HepG2 (cell line): ENCODE results near the gene MAP2K2. TPM values are rescaled to one million over a fixed set of nuclear protein-coding genes. Genes with fewer than 3 reads are reported as not detected.

Experiments used
- ATAC-seq: fragments of 200-7000 bp; cut with Tn5 transposase; 3 replicates; pipeline ENCODE4 v1.9.1; 2020; ENCODE audit warnings: mild to moderate bottlenecking, moderate library complexity
- BruUV-seq: library from RNA; stranded (reverse); fragments of 400-500 nt; replicated peaks from 2 replicates; lab custom pipeline; 2021; lab: Mats Ljungman, UMichigan
- CTCF ChIA-PET: fragments of 300-600 bp; formaldehyde crosslinking; extraction: SDS; loops from one replicate; lab custom pipeline; 2021; ENCODE audit warnings: low total read pairs, inconsistent platforms, low intra/inter-chr PET ratio; lab: Yijun Ruan, JAX
- POLR2A ChIA-PET: fragments of 350-600 bp; sonication (Branson Sonifier 250); formaldehyde crosslinking; loops from one replicate; lab custom pipeline; 2020; ENCODE audit warnings: antibody characterized with exemption, inconsistent platforms; lab: Yijun Ruan, JAX
- DNase-seq: peaks from one replicate; pipeline ENCODE4 v3.0.0-alpha.2; 2015; ENCODE audit warnings: low spot score
- FAIRE-seq: peaks from 3 replicates; lab custom pipeline; 2011; peaks lifted over from hg19 to GRCh38; lab: Jason Lieb, UNC
- H2AFZ ChIP-seq: one replicate; pipeline ENCODE4 v1.6.1; 2011; ENCODE audit warnings: low read length, inconsistent platforms
- H3K27ac ChIP-seq: fragments of 300-600 bp; 3 replicates; pipeline ENCODE4 v1.8.0; 2011; ENCODE audit warnings: mixed run types, mild to moderate bottlenecking, mixed read lengths, low read length, inconsistent platforms; ENCODE audit not compliant: insufficient read depth; ENCODE audit errors: extremely low read length
- H3K27me3 ChIP-seq, 2 experiments: fragments of 200-600 bp in 1 of 2; 2 replicates in 1 of 2; 3 replicates in 1 of 2; pipeline versions ENCODE4 v1.6.0 to v1.8.0; 2011; ENCODE audit warnings: low read length in 2 of 2, mild to moderate bottlenecking in 2 of 2, moderate library complexity in 2 of 2, inconsistent platforms in 1 of 2; ENCODE audit not compliant: insufficient read depth in 2 of 2, control insufficient read depth in 1 of 2
- H3K36me3 ChIP-seq, 2 experiments: fragments of 200-600 bp in 1 of 2; replicated peaks in 1 of 2; 2 replicates in 1 of 2; 3 replicates in 1 of 2; pipeline versions ENCODE4 v1.5.1 to v1.8.0; 2011; ENCODE audit warnings: low read length in 2 of 2, inconsistent platforms in 1 of 2; ENCODE audit not compliant: insufficient read depth in 2 of 2, control insufficient read depth in 1 of 2
- H3K4me1 ChIP-seq: 2 replicates; pipeline ENCODE4 v1.5.1; 2012; ENCODE audit warnings: low read length, inconsistent platforms; ENCODE audit not compliant: insufficient read depth
- H3K4me2 ChIP-seq: 2 replicates; pipeline ENCODE4 v1.6.0; 2011; ENCODE audit warnings: low read depth, low read length, inconsistent platforms
- H3K4me3 ChIP-seq, 3 experiments: fragments of 200-600 bp in 1 of 3; sonication (generic), shearing (Covaris generic) in 1 of 3; replicated peaks in 1 of 3; 2 replicates each; pipeline ENCODE4 v1.5.1; 2011 to 2016; ENCODE audit warnings: low read length in 3 of 3, inconsistent platforms in 2 of 3, low read depth in 2 of 3, mild to moderate bottlenecking in 2 of 3, control low read depth in 1 of 3, mixed read lengths in 1 of 3; ENCODE audit not compliant: insufficient read depth in 1 of 3
- H3K79me2 ChIP-seq: one replicate; pipeline ENCODE4 v1.6.1; 2011; ENCODE audit warnings: low read length, inconsistent platforms; ENCODE audit not compliant: insufficient read depth
- H3K9ac ChIP-seq: 2 replicates; pipeline ENCODE4 v1.6.0; 2011; ENCODE audit warnings: mild to moderate bottlenecking, low read depth, low read length, inconsistent platforms; ENCODE audit not compliant: insufficient read depth
- H3K9me3 ChIP-seq: 2 replicates; pipeline ENCODE4 v1.5.1; 2012; ENCODE audit warnings: mild to moderate bottlenecking, low read length
- H4K20me1 ChIP-seq: 2 replicates; pipeline ENCODE4 v1.6.0; 2011; ENCODE audit warnings: inconsistent platforms, mild to moderate bottlenecking, low read length, moderate library complexity; ENCODE audit not compliant: insufficient read depth
- FOSL1 ChIP-seq: sonication (generic); formaldehyde crosslinking; IDR thresholded peaks from 2 replicates; pipeline ENCODE4 v1.9.0; 2021; ENCODE audit warnings: missing genetic modification reagents, borderline replicate concordance
- HNF4A ChIP-seq: sonication (generic); formaldehyde crosslinking; IDR thresholded peaks from 2 replicates; pipeline ENCODE4 v1.4.0; 2020; ENCODE audit warnings: missing genetic modification reagents
- MBNL3 ChIP-seq: fragments of 250-450 bp; sonication (Bioruptor Pico); conservative IDR thresholded peaks from 2 replicates; pipeline ENCODE4 v1.8.0; 2022; ENCODE audit warnings: mild to moderate bottlenecking, inconsistent platforms
- MED1 ChIP-seq: sonication (generic); formaldehyde crosslinking; IDR thresholded peaks from 2 replicates; pipeline ENCODE4 v1.4.0; 2020; ENCODE audit warnings: missing genetic modification reagents
- SAP130 ChIP-seq: IDR thresholded peaks from 2 replicates; pipeline ENCODE4 v1.6.1; 2016; ENCODE audit warnings: low read depth
- ZNF136 ChIP-seq: sonication (generic); formaldehyde crosslinking; IDR thresholded peaks from 2 replicates; pipeline ENCODE4 v1.8.1; 2022; ENCODE audit warnings: low read depth, mild to moderate bottlenecking, moderate library complexity, missing genetic modification reagents
- ZNF547 ChIP-seq: sonication (generic); formaldehyde crosslinking; IDR thresholded peaks from 2 replicates; pipeline ENCODE4 v1.5.1; 2020; ENCODE audit warnings: mild to moderate bottlenecking, missing genetic modification reagents
- WGBS: methylation state at CpG from one replicate; pipeline ENCODE4 v1.1.6; 2017; ENCODE audit warnings: low lambda C conversion rate; 5-methylcytosine and 5-hydroxymethylcytosine counted together
- in situ Hi-C: cut with HindIII; loops from 2 replicates; pipeline ENCODE4 v1.10.0; 2017; ENCODE audit warnings: low pct_unique_long_range_greater_than_20kb; ENCODE audit not compliant: extremely low pct_ligation_motif_present
- intact Hi-C: fragments of 100-400 bp; cut with micrococcal nuclease; formaldehyde crosslinking; loops from one replicate; pipeline ENCODE4 v1.10.0; 2022; ENCODE audit not compliant: unreplicated experiment
- polyA plus RNA-seq, 8 experiments: library from polyadenylated mRNA; depleted of rRNA in 3 of 8; stranded (reverse) in 7 of 8; unstranded in 1 of 8; fragments of >200 nt; fragmentation: Illumina TruSeq in 4 of 8; extraction: Trizol in 4 of 8; gene quantifications; 2 replicates each; pipeline versions ENCODE4 v1.2.1 to v1.2.3, GENCODE V29; 2011 to 2016; ENCODE audit warnings: low read depth in 4 of 8, missing spikeins in 1 of 8, mixed read lengths in 1 of 8; ENCODE audit not compliant: insufficient read depth in 1 of 8
- total RNA-seq, 5 experiments: library from RNA; depleted of rRNA; stranded (reverse); fragments of >200 nt; fragmentation: Illumina TruSeq; extraction: Trizol; gene quantifications; 2 replicates each; pipeline ENCODE4 v1.2.3, GENCODE V29; 2016; ENCODE audit warnings: low read depth in 1 of 5
- TF ChIP-seq, protein P1 (sequence below): sonication (generic); formaldehyde crosslinking; IDR thresholded peaks from 2 replicates; pipeline ENCODE4 v1.8.0; 2022; ENCODE audit warnings: missing genetic modification reagents, mild to moderate bottlenecking, inconsistent platforms, borderline replicate concordance
- TF ChIP-seq, protein P2 (sequence below): sonication (generic); formaldehyde crosslinking; IDR thresholded peaks from 2 replicates; pipeline ENCODE4 v1.4.0; 2020; ENCODE audit warnings: mild to moderate bottlenecking, missing genetic modification reagents

The MAP2K2 gene
- total and polyA plus RNA-seq, 2 of the 13 experiments (the other 11 are each of a cell fraction or from before 2014, with no cell fraction given): 70.3 to 80.9 TPM

DNA sequence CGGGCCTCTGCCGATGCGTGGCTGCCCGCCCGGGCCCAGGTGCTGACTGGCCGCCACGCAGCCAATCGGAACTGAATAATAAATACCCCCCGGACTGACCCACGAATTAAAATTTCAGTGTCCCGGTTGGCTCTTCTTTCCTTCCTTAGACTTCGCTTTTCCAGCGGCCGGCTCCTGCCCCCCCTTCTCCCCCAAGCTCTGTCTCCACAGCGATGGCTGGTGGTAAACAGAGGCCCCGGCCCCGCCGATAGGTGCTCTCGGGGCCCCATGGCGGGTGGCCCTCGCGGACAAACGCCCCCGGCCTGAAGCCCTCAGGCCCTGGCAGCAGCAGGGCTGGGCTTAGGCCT is 59.8 kb downstream of the MAP2K2 start (continued):
- TF ChIP-seq, protein P1, sequence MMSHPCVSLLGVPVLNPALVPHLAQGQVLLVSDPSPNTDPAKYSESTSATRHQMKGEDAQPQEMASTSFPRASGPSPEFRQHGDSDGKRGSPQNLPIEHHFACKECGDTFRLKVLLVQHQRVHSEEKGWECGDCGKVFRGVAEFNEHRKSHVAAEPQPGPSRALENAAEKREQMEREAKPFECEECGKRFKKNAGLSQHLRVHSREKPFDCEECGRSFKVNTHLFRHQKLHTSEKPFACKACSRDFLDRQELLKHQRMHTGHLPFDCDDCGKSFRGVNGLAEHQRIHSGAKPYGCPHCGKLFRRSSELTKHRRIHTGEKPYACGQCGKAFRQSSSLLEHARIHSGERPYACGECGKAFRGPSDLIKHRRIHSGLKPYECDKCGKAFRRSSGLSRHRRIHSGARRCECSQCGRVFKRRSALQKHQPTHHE (CRISPR knock-in tag): no peak
- peak; percentile 31; the same call in 1 of the 2 replicates for TF ChIP-seq ZNF547 (CRISPR knock-in tag)
- TF ChIP-seq, all 625 proteins: peak for 15

DNA sequence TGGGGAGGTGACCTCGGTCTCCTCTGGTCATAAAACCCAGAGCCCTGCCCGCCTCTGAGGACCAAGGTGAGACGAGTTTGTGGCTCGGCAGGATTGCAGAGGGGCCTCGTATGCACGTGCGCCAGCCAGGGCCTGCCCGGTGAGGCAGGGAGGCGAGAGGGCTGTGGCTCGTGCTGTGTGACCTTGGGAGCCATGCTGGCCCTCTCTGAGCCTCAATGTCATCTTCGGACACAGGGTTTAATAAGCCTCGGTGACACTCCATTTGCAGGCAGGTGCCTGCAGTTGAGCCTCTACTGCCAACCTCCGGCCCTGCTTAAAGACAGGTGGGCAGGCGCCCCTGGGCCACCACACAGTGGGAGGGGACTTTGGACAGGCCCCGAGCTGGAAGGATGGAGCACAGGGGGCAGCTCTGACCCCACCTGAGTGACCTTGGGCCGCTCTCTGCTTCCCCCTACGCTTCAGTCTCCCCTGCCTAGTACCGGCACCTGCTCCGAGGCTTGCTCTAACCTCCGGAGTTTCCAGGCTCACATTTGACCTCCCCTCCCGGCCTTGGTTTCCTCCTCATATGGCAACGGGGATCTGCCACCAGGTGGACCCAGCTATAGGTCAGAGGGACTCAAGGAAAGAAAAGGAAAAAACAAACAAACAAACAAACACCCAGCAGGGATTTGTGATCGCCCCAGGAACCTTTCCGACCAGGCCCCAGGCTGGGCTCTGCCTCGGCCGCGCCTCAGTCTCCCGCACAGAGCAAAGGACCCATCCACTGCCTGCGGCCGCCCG is 60.4 kb downstream of the MAP2K2 start:
- Histone ChIP-seq H3K9ac (peak overlapping the region; percentile 88), H3K27ac (peak overlapping the region; percentile 85), H3K9me3 (no peaks in the 10 kb centered on the region), H3K4me2 (peak overlapping the region; percentile 85), H2AFZ (no peak overlapping the region), H3K36me3 (peaks cover 5 to 15% of the 10 kb centered on the region in 2 experiments), H3K27me3 (no peaks in the 10 kb centered on the region), H3K4me3 (peak overlapping the region; percentile 84 to 92 (median 91)), H3K4me1 (peaks cover 61% of the 10 kb centered on the region), H4K20me1 (peaks cover 44% of the 10 kb centered on the region), H3K79me2 (peaks cover 60% of the 10 kb centered on the region)
- intact Hi-C loops (no loop called here), in situ Hi-C loops (no loop called here)
- 5% methylated on average over 17 of the region's 31 CpGs for WGBS
- peak; percentile 12 for FAIRE-seq
- ChIA-PET POLR2A (interaction anchor here (1.1 to 2.0 kb wide), 3 partner anchors 12 to 245 kb away, joined by 3 to 8 read pairs (median 7); no protein-coding TSS in a partner anchor), CTCF (no interaction called here)
- BruUV-seq: TSS peak; percentile 55
- no peak for DNase-seq
- ATAC-seq: no peak
- TF ChIP-seq MED1 (CRISPR knock-in tag): 0 out of 2 replicates have a peak, but pooled peaks have one; percentile 29
- no peak for TF ChIP-seq MBNL3 (CRISPR knock-in tag)
- TF ChIP-seq FOSL1 (CRISPR knock-in tag): no peak
- peak; percentile 75 for TF ChIP-seq HNF4A
- TF ChIP-seq, protein P2, sequence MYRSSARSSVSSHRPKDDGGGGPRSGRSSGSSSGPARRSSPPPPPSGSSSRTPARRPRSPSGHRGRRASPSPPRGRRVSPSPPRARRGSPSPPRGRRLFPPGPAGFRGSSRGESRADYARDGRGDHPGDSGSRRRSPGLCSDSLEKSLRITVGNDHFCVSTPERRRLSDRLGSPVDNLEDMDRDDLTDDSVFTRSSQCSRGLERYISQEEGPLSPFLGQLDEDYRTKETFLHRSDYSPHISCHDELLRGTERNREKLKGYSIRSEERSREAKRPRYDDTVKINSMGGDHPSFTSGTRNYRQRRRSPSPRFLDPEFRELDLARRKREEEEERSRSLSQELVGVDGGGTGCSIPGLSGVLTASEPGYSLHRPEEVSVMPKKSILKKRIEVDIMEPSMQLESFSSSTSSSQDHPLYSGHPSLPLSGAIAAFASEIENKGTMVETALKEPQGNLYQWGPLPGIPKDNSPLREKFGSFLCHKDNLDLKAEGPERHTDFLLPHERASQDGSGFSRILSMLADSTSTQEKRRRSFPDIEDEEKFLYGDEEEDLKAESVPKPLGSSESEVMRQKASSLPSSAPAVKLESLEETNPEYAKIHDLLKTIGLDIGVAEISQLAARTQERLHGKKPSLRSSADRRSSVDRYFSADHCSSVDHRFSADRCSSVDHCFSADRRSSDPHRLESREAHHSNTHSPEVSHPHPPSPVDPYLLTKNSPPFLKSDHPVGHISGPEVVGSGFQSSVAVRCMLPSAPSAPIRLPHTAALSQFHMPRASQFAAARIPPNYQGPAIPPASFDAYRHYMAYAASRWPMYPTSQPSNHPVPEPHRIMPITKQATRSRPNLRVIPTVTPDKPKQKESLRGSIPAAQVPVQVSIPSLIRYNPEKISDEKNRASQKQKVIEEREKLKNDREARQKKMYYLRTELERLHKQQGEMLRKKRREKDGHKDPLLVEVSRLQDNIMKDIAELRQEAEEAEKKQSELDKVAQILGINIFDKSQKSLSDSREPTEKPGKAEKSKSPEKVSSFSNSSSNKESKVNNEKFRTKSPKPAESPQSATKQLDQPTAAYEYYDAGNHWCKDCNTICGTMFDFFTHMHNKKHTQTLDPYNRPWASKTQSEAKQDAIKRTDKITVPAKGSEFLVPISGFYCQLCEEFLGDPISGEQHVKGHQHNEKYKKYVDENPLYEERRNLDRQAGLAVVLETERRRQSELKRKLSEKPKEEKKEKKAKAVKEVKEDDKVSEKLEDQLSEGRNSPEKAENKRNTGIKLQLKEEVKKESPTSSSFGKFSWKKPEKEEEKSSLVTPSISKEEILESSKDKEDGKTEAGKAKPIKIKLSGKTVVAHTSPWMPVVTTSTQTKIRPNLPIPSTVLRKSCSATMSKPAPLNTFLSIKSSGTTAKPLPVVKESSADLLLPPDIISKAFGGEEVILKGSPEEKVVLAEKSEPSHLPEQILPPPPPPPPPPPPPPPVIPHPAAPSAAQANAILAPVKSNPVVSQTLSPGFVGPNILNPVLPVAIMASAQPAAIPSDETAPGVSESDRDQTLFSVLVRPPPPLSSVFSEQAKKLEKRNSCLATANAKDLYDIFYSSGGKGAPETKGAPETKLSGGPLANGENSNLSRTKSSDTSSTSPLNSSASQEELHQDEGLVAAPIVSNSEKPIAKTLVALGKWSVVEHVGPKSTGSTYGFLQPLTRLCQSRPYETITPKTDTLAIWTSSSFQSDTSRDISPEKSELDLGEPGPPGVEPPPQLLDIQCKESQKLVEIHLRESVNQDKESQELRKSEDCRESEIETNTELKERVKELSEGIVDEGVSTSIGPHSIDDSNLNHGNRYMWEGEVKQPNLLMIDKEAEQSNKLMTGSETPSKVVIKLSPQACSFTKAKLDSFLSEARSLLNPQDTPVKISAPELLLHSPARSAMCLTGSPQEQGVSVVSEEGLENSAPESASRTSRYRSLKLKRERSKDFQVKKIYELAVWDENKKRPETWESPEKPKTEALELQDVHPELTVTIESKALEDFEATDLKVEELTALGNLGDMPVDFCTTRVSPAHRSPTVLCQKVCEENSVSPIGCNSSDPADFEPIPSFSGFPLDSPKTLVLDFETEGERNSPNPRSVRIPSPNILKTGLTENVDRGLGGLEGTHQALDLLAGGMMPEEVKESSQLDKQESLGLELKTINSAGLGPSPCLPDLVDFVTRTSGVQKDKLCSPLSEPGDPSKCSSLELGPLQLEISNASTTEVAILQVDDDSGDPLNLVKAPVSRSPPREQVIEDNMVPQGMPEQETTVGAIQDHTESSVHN (CRISPR knock-in tag): no peak
- TF ChIP-seq SAP130 (CRISPR knock-in tag): peak; percentile 44; the same call in 1 of the 2 replicates
- TF ChIP-seq ZNF136: no peak
